Measurements from ENCODE around the gene RPL29.

GRCh38 chr3:52044869-52045619, 49.3 kb upstream of the RPL29 start:
- no peak for TF ChIP-seq AHDC1 (CRISPR knock-in tag; IDR thresholded peaks at IDR 0.05; ENCODE audit: borderline replicate concordance)
- no peak for TF ChIP-seq PRDM4 (CRISPR knock-in tag; IDR thresholded peaks at IDR 0.05; ENCODE audit: borderline replicate concordance)
- TF ChIP-seq JUNB (CRISPR knock-in tag; IDR thresholded peaks at IDR 0.05; ENCODE audit: borderline replicate concordance), result no peak
- TF ChIP-seq ELF1 (CRISPR knock-in tag; IDR thresholded peaks at IDR 0.05), result no peak
- TF ChIP-seq ZFP62 (CRISPR knock-in tag; IDR thresholded peaks at IDR 0.05), result no peak
- no peak for TF ChIP-seq ZNF549 (CRISPR knock-in tag; IDR thresholded peaks at IDR 0.05)
- TF ChIP-seq ARNT2 (CRISPR knock-in tag; IDR thresholded peaks at IDR 0.05; ENCODE audit: low read depth), result no peak
- TF ChIP-seq ZNF3 (CRISPR knock-in tag; IDR thresholded peaks at IDR 0.05), result no peak
- TF ChIP-seq ETV6 (CRISPR knock-in tag; conservative IDR thresholded peaks at IDR 0.05), result no peak
- TF ChIP-seq ARID2 (CRISPR knock-in tag; IDR thresholded peaks at IDR 0.05; ENCODE audit: borderline replicate concordance), result no peak

Measured in HepG2 (cell line).